GM12892 (cell line): ENCODE results near the gene ACTA2.

ENCODE experiments used
- POLR2A ChIP-seq: IDR thresholded peaks from 2 replicates; pipeline ENCODE4 v1.6.1; 2011; ENCODE audit warnings: low read depth, low read length, control low read depth
- POLR2AphosphoS5 ChIP-seq: IDR thresholded peaks from 2 replicates; pipeline ENCODE4 v1.6.1; 2011; ENCODE audit warnings: low read depth, low read length, control low read depth
- TAF1 ChIP-seq: IDR thresholded peaks from 2 replicates; pipeline ENCODE4 v1.6.1; 2011; ENCODE audit warnings: low read depth, mild to moderate bottlenecking, control low read depth, low read length, borderline replicate concordance

- TF ChIP-seq POLR2A: no peak
- no peak for TF ChIP-seq POLR2AphosphoS5
- TF ChIP-seq TAF1: no peak
Measured at GRCh38 chr10:88941026-88941425, 11.5 kb downstream of the ACTA2 start.
